GM19193 (cell line): ENCODE data around the gene EEIG1.

Experiments
- POLR2A ChIP-seq: IDR thresholded peaks from 4 replicates; pipeline ENCODE4 v1.6.1; 2011; ENCODE audit not compliant: insufficient read depth, insufficient read length; ENCODE audit errors: extremely low read depth

EEIG1 gene

GRCh38 chr9:127980706-127981558 lies at the start of gene EEIG1:
Gene EEIG1 (minus strand): TSS chr9:127980989. CDS start chr9:127980137, 852 bp downstream.
- peak; percentile 71 for TF ChIP-seq POLR2A

DNA sequence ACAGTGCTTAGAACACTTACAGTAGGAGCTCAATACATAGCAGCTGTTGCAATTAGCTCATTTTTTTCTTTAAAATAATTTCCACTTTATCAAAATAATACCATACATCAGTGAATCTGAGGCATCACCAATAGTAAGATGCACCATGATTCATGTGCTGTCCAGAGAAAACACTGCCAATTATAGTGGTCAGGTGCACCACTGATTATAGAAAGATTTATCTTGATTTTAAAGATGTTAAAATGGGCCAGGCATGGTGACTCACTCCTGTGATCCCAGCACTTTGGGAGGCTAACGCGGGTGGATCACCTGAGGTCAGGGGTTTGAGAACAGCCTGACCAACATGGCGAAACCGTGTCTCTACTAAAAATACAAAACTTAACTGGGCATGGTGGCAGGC lies 46.9 kb upstream of the EEIG1 start:
- TF ChIP-seq POLR2A: no peak

- no peak for TF ChIP-seq POLR2A
Observed at GRCh38 chr9:128026773-128027541, 46.2 kb upstream of the EEIG1 start.

- TF ChIP-seq POLR2A: peak; percentile 34
Observed at GRCh38 chr9:128026255-128026772, 45.5 kb upstream of the EEIG1 start.

DNA sequence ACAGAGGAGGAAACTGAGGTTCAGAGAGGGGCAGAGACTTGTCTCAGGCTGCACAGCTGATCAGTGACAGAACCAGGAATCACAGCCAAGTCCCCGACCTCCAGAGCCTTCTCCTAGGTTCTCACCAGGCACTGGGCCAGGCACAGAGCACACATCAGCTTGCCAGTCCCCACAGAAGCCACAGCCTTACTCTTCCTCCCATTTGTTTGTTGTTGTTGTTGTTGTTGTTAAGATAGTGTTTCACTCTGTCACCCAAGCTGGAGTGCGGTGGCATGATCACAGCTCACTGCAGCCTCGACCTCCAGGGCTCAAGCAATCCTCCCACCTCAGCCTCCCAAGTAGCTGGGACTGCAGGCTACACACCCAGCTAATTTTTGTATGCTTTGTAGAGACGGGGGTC lies 44.9 kb upstream of the EEIG1 start:
- TF ChIP-seq POLR2A: no peak

GRCh38 chr9:128024761-128025308 lies 44.0 kb upstream of the EEIG1 start:
- no peak for TF ChIP-seq POLR2A

DNA sequence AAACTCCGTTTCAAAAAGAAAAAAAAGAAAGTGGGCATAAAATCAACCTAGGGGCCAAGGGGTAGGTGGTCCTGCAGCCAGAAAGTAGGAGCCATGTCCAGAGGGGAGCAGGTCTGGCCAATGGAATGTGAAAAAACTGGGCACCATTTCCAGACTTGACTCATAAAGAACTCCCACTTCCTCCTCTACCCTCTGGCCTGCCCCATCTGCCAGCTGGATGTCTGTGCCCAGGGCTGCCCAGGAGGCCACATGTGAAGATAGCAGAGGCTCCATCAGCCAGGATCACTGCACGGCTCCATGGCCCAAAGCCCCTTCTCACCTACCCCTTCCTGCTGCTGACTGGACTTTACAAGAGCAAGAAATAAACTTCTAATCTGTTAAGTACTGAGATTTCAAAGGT lies 42.1 kb upstream of the EEIG1 start:
- no peak for TF ChIP-seq POLR2A

DNA sequence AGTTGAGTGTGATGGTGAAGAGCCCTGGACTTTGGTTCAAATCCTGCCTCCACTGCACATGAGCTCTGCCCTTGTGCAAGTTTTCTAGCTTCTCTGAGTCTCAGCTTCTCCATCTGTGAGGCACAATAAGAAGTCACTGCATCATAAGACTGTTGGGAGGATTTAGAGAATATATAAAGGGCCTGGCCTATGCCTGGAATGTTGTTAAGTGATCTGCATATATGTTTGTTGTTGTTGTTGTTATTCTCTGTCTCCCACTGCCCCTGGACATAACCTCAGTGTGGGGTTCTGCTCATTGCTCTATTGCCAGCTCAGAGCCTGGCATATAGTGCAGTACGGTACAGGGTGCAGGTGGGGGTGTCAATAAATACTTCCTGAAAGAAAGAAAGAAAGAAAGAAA lies 40.3 kb upstream of the EEIG1 start:
- no peak for TF ChIP-seq POLR2A

DNA sequence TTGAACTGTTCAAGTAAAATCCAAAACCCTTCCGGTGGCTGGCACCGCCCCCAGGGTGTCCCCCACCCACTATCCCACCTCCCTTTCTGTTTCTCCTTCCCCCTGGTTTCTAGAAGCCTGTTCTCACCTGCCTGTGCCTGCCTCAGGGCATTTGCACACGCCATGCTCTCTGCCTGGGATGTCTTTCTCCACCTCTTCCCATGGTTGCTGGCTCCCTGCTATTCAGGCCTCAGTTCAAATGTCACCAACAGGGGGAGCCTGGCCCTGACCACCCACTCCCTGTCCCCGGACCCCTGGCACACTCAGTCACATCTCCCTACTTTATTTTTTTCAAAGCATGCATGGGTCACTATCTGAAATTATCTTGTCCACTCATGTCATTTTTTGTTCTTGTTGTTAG lies 39.9 kb upstream of the EEIG1 start:
- no peak for TF ChIP-seq POLR2A

GRCh38 chr9:128015696-128016095 lies 34.9 kb upstream of the EEIG1 start:
- no peak for TF ChIP-seq POLR2A

DNA sequence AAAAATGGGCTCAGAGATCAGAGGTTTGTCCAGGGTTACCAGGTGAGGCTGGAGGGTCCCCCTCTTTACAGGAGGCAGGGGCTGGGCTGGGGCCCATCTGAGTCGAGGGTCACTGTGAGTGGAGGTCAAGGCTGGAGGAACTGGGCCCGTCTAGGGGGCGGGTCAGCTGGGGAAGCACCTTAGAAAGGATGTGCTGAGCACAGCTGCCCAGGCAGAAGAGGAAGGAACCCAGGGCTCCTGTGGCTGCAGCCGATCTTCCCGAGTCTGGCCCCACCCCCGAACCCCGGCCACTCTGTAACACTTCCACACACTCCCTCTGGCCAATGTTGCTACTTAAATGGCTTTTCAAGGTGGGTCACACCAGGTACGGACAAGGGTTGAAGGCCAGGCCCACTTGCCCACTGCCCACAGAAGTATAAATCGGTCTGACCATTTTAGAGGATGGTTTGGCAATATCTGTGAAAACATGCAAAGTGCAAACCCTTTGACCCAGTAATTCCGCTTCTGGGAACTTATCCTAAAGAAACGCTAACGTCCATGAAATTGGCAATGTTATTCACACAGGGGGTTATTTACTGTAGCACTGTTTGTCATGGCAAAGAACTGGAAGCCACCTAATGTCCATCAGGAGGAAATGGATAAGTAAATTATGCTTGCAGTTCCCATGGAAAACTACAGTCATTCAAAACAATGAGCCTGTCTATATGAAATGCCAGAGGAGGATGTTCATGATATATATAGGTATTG lies 30.5 kb upstream of the EEIG1 start:
- TF ChIP-seq POLR2A: no peak

GRCh38 chr9:128009639-128010038 lies 28.9 kb upstream of the EEIG1 start:
- TF ChIP-seq POLR2A: no peak

- no peak for TF ChIP-seq POLR2A
Observed at GRCh38 chr9:128008171-128008570, 27.4 kb upstream of the EEIG1 start.

GRCh38 chr9:128007566-128008138 lies 26.9 kb upstream of the EEIG1 start:
- TF ChIP-seq POLR2A: peak; percentile 37
